Mesendoderm (in vitro differentiated cells): ENCODE measurements around the gene EFCC1.
A peak's percentile ranks its signal among the peaks of the same experiment; 100 is the strongest.
"Not testable (repeated sequence)": the region's sequence is repeated elsewhere in the genome, so short reads cannot be mapped to it uniquely, and the experiment has no call there.

Source experiments
- DNase-seq: peaks from one replicate; pipeline ENCODE4 v3.0.0; 2013
- H2AK5ac ChIP-seq: 2 replicates; pipeline ENCODE4 v1.6.1; 2013; ENCODE audit warnings: low read length, inconsistent platforms
- H2BK120ac ChIP-seq: 2 replicates; pipeline ENCODE4 v1.6.1; 2013; ENCODE audit warnings: low read depth, mild to moderate bottlenecking, low read length, moderate library complexity, mixed read lengths
- H2BK15ac ChIP-seq: replicated peaks from 2 replicates; pipeline ENCODE4 v1.6.1; 2013; ENCODE audit warnings: low read depth, mild to moderate bottlenecking, moderate library complexity
- H2BK5ac ChIP-seq: 2 replicates; pipeline ENCODE4 v1.6.1; 2013; ENCODE audit warnings: low read length, inconsistent platforms
- H3K18ac ChIP-seq: 2 replicates; pipeline ENCODE4 v1.6.1; 2013; ENCODE audit warnings: mild to moderate bottlenecking, low read length, mixed read lengths
- H3K23ac ChIP-seq: one replicate; pipeline ENCODE4 v1.6.1; 2013; ENCODE audit warnings: low read length
- H3K27ac ChIP-seq: 2 replicates; pipeline ENCODE4 v1.5.1; 2013; ENCODE audit warnings: low read depth, mild to moderate bottlenecking, inconsistent platforms, low read length, moderate library complexity
- H3K27me3 ChIP-seq: 2 replicates; pipeline ENCODE4 v1.6.1; 2013; ENCODE audit warnings: low read length, control low read depth, mild to moderate bottlenecking, inconsistent platforms; ENCODE audit not compliant: insufficient read depth, poor library complexity
- H3K36me3 ChIP-seq: 2 replicates; pipeline ENCODE4 v1.6.1; 2013; ENCODE audit warnings: low read length, inconsistent platforms; ENCODE audit not compliant: control insufficient read depth, insufficient read depth
- H3K4ac ChIP-seq: one replicate; pipeline ENCODE4 v1.6.1; 2013; ENCODE audit warnings: low read depth, mild to moderate bottlenecking, low read length, moderate library complexity
- H3K4me1 ChIP-seq: 2 replicates; pipeline ENCODE4 v1.6.1; 2013; ENCODE audit warnings: low read depth, low read length, inconsistent platforms; ENCODE audit not compliant: control insufficient read depth
- H3K4me2 ChIP-seq: 2 replicates; pipeline ENCODE4 v1.6.1; 2013; ENCODE audit warnings: low read length
- H3K4me3 ChIP-seq: 2 replicates; pipeline ENCODE4 v1.5.1; 2013; ENCODE audit warnings: mild to moderate bottlenecking, low read length
- H3K56ac ChIP-seq: one replicate; pipeline ENCODE4 v1.6.1; 2013; ENCODE audit warnings: low read length
- H3K79me1 ChIP-seq: 2 replicates; pipeline ENCODE4 v1.6.1; 2013; ENCODE audit warnings: low read length, inconsistent platforms
- H3K79me2 ChIP-seq: 2 replicates; pipeline ENCODE4 v1.6.1; 2013; ENCODE audit warnings: mild to moderate bottlenecking, low read length; ENCODE audit not compliant: control insufficient read depth, insufficient read depth
- H3K9ac ChIP-seq: 2 replicates; pipeline ENCODE4 v1.6.1; 2013; ENCODE audit warnings: low read length, inconsistent platforms
- H4K5ac ChIP-seq: one replicate; pipeline ENCODE4 v1.6.1; 2013; ENCODE audit warnings: low read length
- H4K8ac ChIP-seq: one replicate; pipeline ENCODE4 v1.6.1; 2013; ENCODE audit warnings: low read depth, mild to moderate bottlenecking, control low read depth, low read length, moderate library complexity
- WGBS: extraction: QIAGEN DNeasy Blood & Tissue Kit; methylation state at CpG from one replicate; pipeline ENCODE4 v1.1.7; 2013; ENCODE audit warnings: low lambda C conversion rate, missing lambda C conversion rate; ENCODE audit not compliant: insufficient coverage; ENCODE audit errors: extremely low coverage; 5-methylcytosine and 5-hydroxymethylcytosine counted together

EFCC1 gene

DNA sequence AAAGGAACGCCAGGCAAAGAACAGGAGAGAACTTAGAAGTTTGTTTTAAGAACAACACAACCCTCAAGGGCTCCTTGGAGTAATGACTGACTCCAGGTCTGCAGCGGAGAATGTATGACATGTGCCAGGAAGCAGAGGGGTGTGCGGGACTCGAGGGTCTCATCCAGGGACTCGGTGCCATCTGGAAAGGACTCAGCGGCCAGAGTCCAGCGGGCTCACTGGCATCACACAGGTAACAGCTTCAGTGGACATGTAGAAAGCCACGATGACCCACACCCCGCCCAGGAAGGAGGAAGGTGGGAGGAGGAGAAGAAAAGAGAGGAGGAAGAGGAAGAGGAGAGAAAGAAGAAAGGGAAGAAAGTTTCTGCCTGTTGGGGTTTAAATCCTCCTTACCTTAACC lies 80.9 kb downstream of the EFCC1 start:
- Histone ChIP-seq H4K8ac (no peak overlapping the region), H3K18ac (no peak overlapping the region), H3K56ac (no peak overlapping the region), H3K79me1 (no peaks in the 10 kb centered on the region), H3K27ac (no peak overlapping the region), H3K4me3 (no peak overlapping the region), H3K79me2 (no peaks in the 10 kb centered on the region), H3K23ac (no peak overlapping the region), H3K27me3 (no peaks in the 10 kb centered on the region), H3K4me1 (no peaks in the 10 kb centered on the region), H2AK5ac (no peak overlapping the region), H2BK120ac (no peak overlapping the region), H3K9ac (no peak overlapping the region), H3K36me3 (no peaks in the 10 kb centered on the region), H3K4me2 (no peak overlapping the region), H2BK15ac (no peak overlapping the region), H4K5ac (no peak overlapping the region), H3K4ac (no peak overlapping the region), H2BK5ac (no peak overlapping the region)
- DNase-seq = no peak
- WGBS = no CpG with 5 or more reads among the region's 9 CpGs

DNA sequence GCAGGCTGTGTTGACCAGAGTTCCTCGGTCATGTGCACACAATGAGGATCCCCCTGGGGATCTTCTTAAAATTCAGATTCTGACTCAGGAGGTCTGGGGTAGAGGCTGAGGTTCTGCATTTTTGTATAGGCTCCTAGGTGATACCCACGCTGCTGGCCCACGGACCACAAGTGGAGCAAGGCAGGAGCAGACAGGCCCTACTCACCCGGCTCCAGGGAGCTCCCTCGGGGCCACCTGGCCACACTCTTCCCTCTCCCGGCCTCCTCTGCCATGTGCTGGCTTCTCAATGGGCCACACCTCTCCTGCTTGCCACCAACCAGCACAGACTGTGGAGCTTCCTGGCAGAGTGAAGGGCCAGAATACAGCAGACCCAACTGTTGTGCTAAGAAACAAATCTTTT lies 83.4 kb downstream of the EFCC1 start:
- H2BK15ac ChIP-seq = no peak overlapping the region
- H3K27me3 ChIP-seq = no peaks in the 10 kb centered on the region
- H3K4me2 ChIP-seq = no peak overlapping the region

DNA sequence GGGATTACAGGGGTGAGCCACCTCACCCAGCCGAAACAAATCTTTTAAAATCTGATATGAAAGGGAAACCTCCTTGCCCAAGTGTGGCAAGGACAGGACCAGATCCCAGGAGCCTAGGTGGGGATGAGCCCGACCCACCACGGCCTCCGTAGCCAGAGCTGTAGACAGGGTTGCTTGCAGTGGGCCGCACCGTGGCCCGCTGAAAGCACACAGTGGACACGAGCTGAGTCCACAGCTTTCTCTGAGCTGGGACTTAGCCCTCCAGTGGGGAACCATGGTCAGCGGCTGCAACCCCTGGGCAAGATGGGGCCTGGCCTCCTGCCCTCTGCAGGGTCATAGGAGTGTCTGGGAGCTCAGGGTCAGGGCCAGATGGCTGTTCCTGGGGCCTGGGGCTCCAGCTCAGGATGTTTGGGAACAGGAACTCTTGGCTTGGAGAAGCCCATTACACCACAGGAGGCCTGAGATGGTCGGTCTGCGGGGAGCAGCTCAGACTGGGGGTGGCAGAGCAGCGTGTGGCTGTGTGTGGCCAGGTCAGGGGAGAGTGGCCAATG lies 84.1 kb downstream of the EFCC1 start:
- Histone ChIP-seq H2BK5ac (no peak overlapping the region), H4K8ac (no peak overlapping the region), H4K5ac (no peak overlapping the region), H3K4ac (no peak overlapping the region), H3K27me3 (no peaks in the 10 kb centered on the region), H2BK15ac (no peak overlapping the region), H3K4me2 (no peak overlapping the region), H2AK5ac (no peak overlapping the region), H3K4me3 (no peak overlapping the region), H3K4me1 (no peaks in the 10 kb centered on the region), H3K18ac (no peak overlapping the region), H2BK120ac (no peak overlapping the region), H3K56ac (no peak overlapping the region), H3K36me3 (no peaks in the 10 kb centered on the region), H3K27ac (no peak overlapping the region), H3K23ac (no peak overlapping the region), H3K9ac (no peak overlapping the region), H3K79me1 (no peaks in the 10 kb centered on the region), H3K79me2 (no peaks in the 10 kb centered on the region)
- no CpG with 5 or more reads among the region's 12 CpGs for WGBS
- no peak for DNase-seq

More for the DNA sequence above, 83.4 kb downstream of the EFCC1 start:
- no peak overlapping the region for H2BK5ac ChIP-seq
- DNase-seq = no peak
- no peak overlapping the region for H3K56ac ChIP-seq
- H3K36me3 ChIP-seq = no peaks in the 10 kb centered on the region
- H3K4me1 ChIP-seq = no peaks in the 10 kb centered on the region
- H3K23ac ChIP-seq = no peak overlapping the region
- no peak overlapping the region for H2AK5ac ChIP-seq
- H3K18ac ChIP-seq = no peak overlapping the region
- H4K8ac ChIP-seq = no peak overlapping the region
- H3K4me3 ChIP-seq = no peak overlapping the region
- H2BK120ac ChIP-seq = no peak overlapping the region
- no CpG with 5 or more reads among the region's 6 CpGs for WGBS
- H4K5ac ChIP-seq = no peak overlapping the region
- no peaks in the 10 kb centered on the region for H3K79me1 ChIP-seq
- H3K4ac ChIP-seq = no peak overlapping the region
- H3K79me2 ChIP-seq = no peaks in the 10 kb centered on the region
- no peak overlapping the region for H3K9ac ChIP-seq
- no peak overlapping the region for H3K27ac ChIP-seq

DNA sequence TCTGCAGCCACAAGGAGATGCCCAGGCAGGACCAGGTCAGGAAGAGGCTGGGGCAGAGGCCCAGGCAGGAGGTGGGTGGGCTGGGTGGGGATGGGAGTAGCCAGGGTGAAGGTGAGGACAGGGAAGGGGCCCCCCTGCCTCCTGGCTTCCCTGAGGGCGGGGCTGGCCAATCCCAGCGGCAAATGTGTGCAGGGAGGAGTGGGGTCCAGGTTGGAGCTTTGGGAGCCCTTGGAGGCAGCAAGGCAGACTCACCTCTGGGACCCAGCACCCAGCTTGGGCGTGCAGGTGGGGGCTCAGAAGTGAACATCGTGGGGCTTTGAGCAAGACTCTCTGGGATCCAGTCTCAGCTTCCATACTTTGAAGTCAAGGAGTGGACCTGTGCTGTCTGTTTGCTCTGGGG lies 84.7 kb downstream of the EFCC1 start:
- Histone ChIP-seq H3K79me2 (no peaks in the 10 kb centered on the region), H2AK5ac (no peak overlapping the region), H3K27me3 (no peaks in the 10 kb centered on the region), H3K79me1 (no peaks in the 10 kb centered on the region), H3K36me3 (no peaks in the 10 kb centered on the region), H3K4me2 (no peak overlapping the region), H2BK15ac (no peak overlapping the region), H4K8ac (no peak overlapping the region), H2BK120ac (no peak overlapping the region), H3K27ac (no peak overlapping the region), H3K23ac (no peak overlapping the region), H3K4me1 (no peaks in the 10 kb centered on the region), H3K56ac (no peak overlapping the region), H3K9ac (no peak overlapping the region), H4K5ac (no peak overlapping the region), H3K18ac (no peak overlapping the region), H3K4me3 (no peak overlapping the region), H2BK5ac (no peak overlapping the region), H3K4ac (no peak overlapping the region)
- WGBS = no CpG with 5 or more reads among the region's 4 CpGs
- no peak for DNase-seq

DNA sequence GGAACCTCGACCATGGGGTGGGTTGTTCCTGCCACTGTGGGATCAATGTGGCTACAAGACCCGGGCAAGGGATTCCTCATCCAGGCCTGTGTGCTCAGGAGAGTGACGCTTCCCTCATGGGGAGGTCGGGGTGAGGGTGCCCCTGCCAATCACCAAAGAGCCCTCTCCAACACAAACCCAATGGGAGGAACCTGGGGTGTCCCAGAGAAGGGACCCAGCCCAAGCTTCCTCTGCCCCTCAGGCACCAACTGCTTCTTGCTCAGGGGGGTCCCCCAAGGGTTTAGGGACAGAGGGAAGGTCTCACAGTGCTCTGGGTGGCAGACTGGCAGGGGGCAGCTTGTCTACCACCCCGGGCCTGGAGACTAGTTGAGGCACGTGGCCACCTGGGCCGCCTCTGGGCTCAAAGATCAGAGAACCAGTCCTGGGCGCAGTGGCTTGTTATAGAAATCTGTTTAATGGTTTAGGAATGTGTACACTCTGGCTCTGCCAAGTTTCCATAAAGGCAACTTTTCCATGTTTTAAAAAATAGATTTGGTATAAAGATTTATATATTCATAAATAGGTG lies 86.1 kb downstream of the EFCC1 start:
- no peak overlapping the region for H3K4ac ChIP-seq
- H3K56ac ChIP-seq = no peak overlapping the region
- H3K79me1 ChIP-seq = no peaks in the 10 kb centered on the region
- H2BK120ac ChIP-seq = no peak overlapping the region
- H3K23ac ChIP-seq = no peak overlapping the region
- no peak overlapping the region for H4K5ac ChIP-seq
- no peak for DNase-seq
- WGBS = no CpG with 5 or more reads among the region's 8 CpGs
- no peak overlapping the region for H3K4me3 ChIP-seq
- no peak overlapping the region for H3K18ac ChIP-seq
- H2BK15ac ChIP-seq = no peak overlapping the region
- H2AK5ac ChIP-seq = no peak overlapping the region
- H3K36me3 ChIP-seq = peaks cover under 1% of the 10 kb centered on the region
- H3K27ac ChIP-seq = no peak overlapping the region
- no peaks in the 10 kb centered on the region for H3K27me3 ChIP-seq
- H3K79me2 ChIP-seq = no peaks in the 10 kb centered on the region
- no peak overlapping the region for H2BK5ac ChIP-seq
- no peak overlapping the region for H3K9ac ChIP-seq
- no peaks in the 10 kb centered on the region for H3K4me1 ChIP-seq
- no peak overlapping the region for H3K4me2 ChIP-seq
- no peak overlapping the region for H4K8ac ChIP-seq

DNA sequence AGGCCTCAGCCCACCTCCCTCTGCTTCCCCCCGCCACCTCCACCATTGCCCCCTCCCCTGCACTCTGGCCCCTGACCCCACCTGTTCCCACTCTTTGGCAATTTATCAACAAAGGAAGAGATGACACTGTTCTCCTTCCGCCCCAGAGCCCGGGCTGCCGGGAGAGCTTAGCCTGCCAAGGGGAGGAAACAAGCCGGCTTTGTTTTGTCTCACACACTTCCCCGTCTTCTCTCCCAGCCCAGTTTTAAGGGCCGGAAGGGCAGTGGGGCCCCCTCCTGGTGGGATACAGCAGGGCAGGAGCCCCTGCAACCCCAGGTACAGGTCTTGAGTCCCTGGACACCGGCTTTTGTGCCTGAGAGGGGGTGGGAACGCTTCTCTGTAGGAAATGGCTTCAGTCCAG lies 86.8 kb downstream of the EFCC1 start:
- not testable (repeated sequence) for H3K56ac ChIP-seq, H2BK15ac ChIP-seq, H2AK5ac ChIP-seq, H3K4me1 ChIP-seq, H3K18ac ChIP-seq, H3K9ac ChIP-seq, H4K5ac ChIP-seq, H3K23ac ChIP-seq, H3K36me3 ChIP-seq, H3K4ac ChIP-seq, H3K4me3 ChIP-seq, H3K4me2 ChIP-seq, H4K8ac ChIP-seq, H3K79me1 ChIP-seq, H3K79me2 ChIP-seq, H2BK120ac ChIP-seq, H2BK5ac ChIP-seq, H3K27me3 ChIP-seq, H3K27ac ChIP-seq
- no CpG with 5 or more reads among the region's 9 CpGs for WGBS
- DNase-seq = peak; percentile 74
